8988T (cell line): ENCODE measurements around the gene CSNK2A1.
A peak's percentile ranks its signal among the peaks of the same experiment; 100 is the strongest.
"Not testable (repeated sequence)": the region's sequence is repeated elsewhere in the genome, so short reads cannot be mapped to it uniquely, and the experiment has no call there.

Experiments
- DNase-seq: peaks from one replicate; pipeline ENCODE4 v3.0.0; 2011

The CSNK2A1 gene

GRCh38 chr20:531608-532007 lies 12.0 kb downstream of the CSNK2A1 start:
- no peak for DNase-seq

GRCh38 chr20:530321-530720 lies 13.3 kb downstream of the CSNK2A1 start:
- no peak for DNase-seq

- DNase-seq = peak; percentile 24
These were observed 14.5 kb downstream of the CSNK2A1 start for GRCh38 chr20:528923-529604.

- DNase-seq = no peak
These were observed 16.1 kb downstream of the CSNK2A1 start for GRCh38 chr20:527571-527886.

- DNase-seq = no peak
These were observed 21.7 kb downstream of the CSNK2A1 start for GRCh38 chr20:521860-522259.

GRCh38 chr20:519999-520398 lies 23.6 kb downstream of the CSNK2A1 start:
- no peak for DNase-seq

- no peak for DNase-seq
These were observed 26.4 kb downstream of the CSNK2A1 start for GRCh38 chr20:517221-517620.

- DNase-seq = no peak
These were observed 26.8 kb downstream of the CSNK2A1 start for GRCh38 chr20:516799-517198.

- no peak for DNase-seq
These were observed 27.9 kb downstream of the CSNK2A1 start for GRCh38 chr20:515696-516095.

- no peak for DNase-seq
These were observed 30.2 kb downstream of the CSNK2A1 start for GRCh38 chr20:513429-513828.

GRCh38 chr20:510328-511057 lies 33.1 kb downstream of the CSNK2A1 start:
- not testable (repeated sequence) for DNase-seq

- DNase-seq = not testable (repeated sequence)
These were observed 35.2 kb downstream of the CSNK2A1 start for GRCh38 chr20:508364-508787.

GRCh38 chr20:507761-508332 lies 35.7 kb downstream of the CSNK2A1 start:
- no peak for DNase-seq

GRCh38 chr20:507006-507758 lies 36.4 kb downstream of the CSNK2A1 start:
- no peak for DNase-seq

- DNase-seq = no peak
These were observed 38.9 kb downstream of the CSNK2A1 start for GRCh38 chr20:504632-505075.

- DNase-seq = no peak
These were observed 40.4 kb downstream of the CSNK2A1 start for GRCh38 chr20:503048-503737.

- DNase-seq = no peak
These were observed 45.6 kb downstream of the CSNK2A1 start for GRCh38 chr20:497979-498378.

GRCh38 chr20:496126-496696 lies 47.4 kb downstream of the CSNK2A1 start:
- no peak for DNase-seq

- DNase-seq = no peak
These were observed 51.4 kb downstream of the CSNK2A1 start for GRCh38 chr20:492159-492558.

GRCh38 chr20:487655-488054 lies 55.9 kb downstream of the CSNK2A1 start:
- DNase-seq = no peak

GRCh38 chr20:483815-484644 lies 59.6 kb downstream of the CSNK2A1 start:
- no peak for DNase-seq

- no peak for DNase-seq
These were observed 62.4 kb downstream of the CSNK2A1 start for GRCh38 chr20:481167-481566.
